Measurements from ENCODE around the gene SLC26A1. TPM values are rescaled to one million over a fixed set of nuclear protein-coding genes. Genes with fewer than 3 reads are reported as not detected.

Gene SLC26A1
- total and polyA plus RNA-seq, 2 of the 13 experiments (the other 11 are each of a cell fraction or from before 2014, with no cell fraction given) = 5.4 to 22.9 TPM

DNA sequence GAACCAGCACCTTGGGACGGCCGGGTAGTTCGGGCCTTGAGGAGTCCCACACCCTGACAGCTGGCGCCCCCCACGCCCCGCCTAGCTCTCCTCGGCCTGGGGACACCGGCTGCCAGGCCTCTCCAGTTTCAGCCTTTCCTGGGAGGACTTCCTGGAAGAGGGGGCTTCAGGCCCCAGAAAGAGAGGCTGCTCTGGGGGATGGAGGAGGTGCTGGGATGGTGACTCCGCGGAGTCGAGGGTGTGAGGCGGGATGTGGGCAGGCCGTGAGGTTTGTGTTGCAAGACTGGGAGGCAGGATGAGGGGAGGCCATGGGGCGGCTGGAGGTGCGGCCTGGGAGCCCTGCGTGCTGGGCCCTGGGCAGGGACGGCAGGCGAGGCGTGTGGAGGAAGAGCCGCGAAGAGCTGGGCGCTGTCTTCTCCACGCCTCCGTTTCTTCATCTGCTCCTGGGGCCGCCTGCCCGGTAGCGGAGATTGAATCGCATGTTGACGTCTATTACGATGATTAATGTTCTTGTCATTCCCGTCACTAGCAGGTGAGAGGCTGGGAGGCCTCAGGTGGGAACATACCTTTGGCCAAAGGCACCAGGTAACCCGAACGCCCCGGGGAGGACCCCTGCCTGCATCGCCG is 17.3 kb upstream of the SLC26A1 start (continued):
- TF ChIP-seq ZNF430 (CRISPR knock-in tag; IDR thresholded peaks at IDR 0.05) (0 out of 2 replicates have a peak, but pooled peaks have one; percentile 40), ZNF609 (CRISPR knock-in tag; IDR thresholded peaks at IDR 0.05; ENCODE audit: borderline replicate concordance) (no peak), SOX6 (IDR thresholded peaks at IDR 0.05) (no peak), SOX6 (CRISPR knock-in tag; IDR thresholded peaks at IDR 0.05) (no peak), ZNF772 (CRISPR knock-in tag; IDR thresholded peaks at IDR 0.05) (no peak), RFX1 (IDR thresholded peaks at IDR 0.05) (no peak), MIER3 (CRISPR knock-in tag; IDR thresholded peaks at IDR 0.05; ENCODE audit: borderline replicate concordance) (no peak), ARNTL (CRISPR knock-in tag; IDR thresholded peaks at IDR 0.05) (0 out of 2 replicates have a peak, but pooled peaks have one; percentile 1), NRL (CRISPR knock-in tag; IDR thresholded peaks at IDR 0.05; ENCODE audit: borderline replicate concordance) (0 out of 2 replicates have a peak, but pooled peaks have one; percentile 11), ZNF20 (CRISPR knock-in tag; IDR thresholded peaks at IDR 0.05) (no peak), MBD4 (IDR thresholded peaks at IDR 0.05; ENCODE audit: borderline replicate concordance, low read length) (no peak), ZNF781 (CRISPR knock-in tag; IDR thresholded peaks at IDR 0.05; ENCODE audit: borderline replicate concordance, not compliant biosample characterization) (no peak), MAFF (IDR thresholded peaks at IDR 0.05; ENCODE audit: low read depth, low read length) (no peak), IRX3 (CRISPR knock-in tag; IDR thresholded peaks at IDR 0.05; ENCODE audit: borderline replicate concordance, low read depth) (no peak), NR2C2 (CRISPR knock-in tag; IDR thresholded peaks at IDR 0.05; ENCODE audit: borderline replicate concordance) (no peak), ZNF710 (CRISPR knock-in tag; IDR thresholded peaks at IDR 0.05; ENCODE audit: borderline replicate concordance) (no peak), ZSCAN21 (CRISPR knock-in tag; IDR thresholded peaks at IDR 0.05; ENCODE audit: borderline replicate concordance) (no peak), SKI (IDR thresholded peaks at IDR 0.05; ENCODE audit: partially characterized antibody) (no peak), GATAD2A (CRISPR knock-in tag; IDR thresholded peaks at IDR 0.05) (no peak)
- TF ChIP-seq, protein P1, sequence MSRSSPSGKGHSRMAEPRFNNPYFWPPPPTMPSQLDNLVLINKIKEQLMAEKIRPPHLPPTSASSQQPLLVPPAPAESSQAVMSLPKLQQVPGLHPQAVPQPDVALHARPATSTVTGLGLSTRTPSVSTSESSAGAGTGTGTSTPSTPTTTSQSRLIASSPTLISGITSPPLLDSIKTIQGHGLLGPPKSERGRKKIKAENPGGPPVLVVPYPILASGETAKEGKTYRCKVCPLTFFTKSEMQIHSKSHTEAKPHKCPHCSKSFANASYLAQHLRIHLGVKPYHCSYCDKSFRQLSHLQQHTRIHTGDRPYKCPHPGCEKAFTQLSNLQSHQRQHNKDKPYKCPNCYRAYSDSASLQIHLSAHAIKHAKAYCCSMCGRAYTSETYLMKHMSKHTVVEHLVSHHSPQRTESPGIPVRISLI (CRISPR knock-in tag; IDR thresholded peaks at IDR 0.05; ENCODE audit: borderline replicate concordance) = no peak
- TF ChIP-seq, protein P2, sequence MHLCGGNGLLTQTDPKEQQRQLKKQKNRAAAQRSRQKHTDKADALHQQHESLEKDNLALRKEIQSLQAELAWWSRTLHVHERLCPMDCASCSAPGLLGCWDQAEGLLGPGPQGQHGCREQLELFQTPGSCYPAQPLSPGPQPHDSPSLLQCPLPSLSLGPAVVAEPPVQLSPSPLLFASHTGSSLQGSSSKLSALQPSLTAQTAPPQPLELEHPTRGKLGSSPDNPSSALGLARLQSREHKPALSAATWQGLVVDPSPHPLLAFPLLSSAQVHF (CRISPR knock-in tag; IDR thresholded peaks at IDR 0.05) = 0 out of 2 replicates have a peak, but pooled peaks have one; percentile 11

Measured in HepG2 (cell line).